GM18867 (cell line): Measurements from ENCODE around the gene OLFM1.

Experiments used
- ATAC-seq: cut with Tn5 transposase; IDR thresholded peaks from one replicate; pipeline ENCODE4 v1.9.1; 2021; ENCODE audit warnings: mild to moderate bottlenecking, moderate library complexity; ENCODE audit not compliant: unreplicated experiment

The OLFM1 gene

DNA sequence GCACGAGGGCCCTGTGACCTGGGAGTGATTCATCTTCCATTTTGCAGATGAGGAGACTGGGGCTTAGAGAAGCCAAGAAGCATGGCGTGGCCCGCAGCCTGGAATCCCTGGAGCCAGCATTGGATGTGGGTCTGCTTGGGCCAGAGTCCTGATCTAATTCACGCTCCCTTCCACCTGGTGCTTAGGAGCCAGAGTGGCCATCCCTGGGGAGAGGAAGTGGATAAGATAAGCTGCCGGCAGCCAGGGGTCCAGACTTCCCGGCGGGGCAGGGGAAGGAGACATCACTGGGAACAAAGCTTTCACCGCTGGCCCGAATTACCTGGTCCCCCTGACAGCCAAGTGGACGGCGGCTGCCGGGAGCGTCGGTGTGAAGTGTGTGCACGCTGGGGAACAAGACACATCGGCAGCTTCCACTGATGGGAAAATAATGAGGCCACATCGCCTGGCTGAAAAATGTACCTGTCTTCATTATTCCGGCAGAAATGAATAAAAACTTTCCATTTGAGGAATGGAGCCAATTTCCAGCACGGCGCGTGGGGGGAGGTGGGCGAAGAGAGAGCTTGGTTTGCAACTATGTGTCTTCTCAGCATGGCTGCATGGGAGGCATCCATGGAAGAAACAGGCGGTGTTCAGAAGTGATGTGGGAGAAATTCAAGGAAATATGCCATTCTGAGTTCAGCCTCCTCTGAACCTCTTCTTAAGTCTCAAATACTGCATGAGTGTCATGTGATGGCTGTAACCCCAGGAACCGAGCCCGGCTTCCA, 78.5 kb downstream of the OLFM1 start:
- no peak for ATAC-seq

DNA sequence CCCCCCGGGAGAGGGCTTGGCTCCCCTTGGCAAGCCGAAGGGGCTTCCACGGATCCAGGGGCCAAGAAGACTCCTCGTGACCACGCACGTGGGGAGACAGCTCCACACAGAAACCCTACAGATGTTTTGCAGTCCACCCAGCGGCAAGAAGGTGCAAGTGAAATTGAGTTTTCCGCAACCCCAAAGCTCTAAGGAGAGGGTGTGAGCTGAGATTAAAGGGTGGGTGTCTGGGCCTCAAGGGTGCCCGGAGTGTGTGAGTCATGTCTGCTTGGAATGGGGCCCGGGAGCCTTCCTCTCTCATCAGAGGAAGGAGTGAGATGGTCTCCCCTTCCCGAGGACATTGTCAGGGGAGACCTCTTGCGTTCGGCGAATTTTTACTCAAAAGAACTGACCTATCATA, 79.1 kb downstream of the OLFM1 start:
- ATAC-seq, result no peak

DNA sequence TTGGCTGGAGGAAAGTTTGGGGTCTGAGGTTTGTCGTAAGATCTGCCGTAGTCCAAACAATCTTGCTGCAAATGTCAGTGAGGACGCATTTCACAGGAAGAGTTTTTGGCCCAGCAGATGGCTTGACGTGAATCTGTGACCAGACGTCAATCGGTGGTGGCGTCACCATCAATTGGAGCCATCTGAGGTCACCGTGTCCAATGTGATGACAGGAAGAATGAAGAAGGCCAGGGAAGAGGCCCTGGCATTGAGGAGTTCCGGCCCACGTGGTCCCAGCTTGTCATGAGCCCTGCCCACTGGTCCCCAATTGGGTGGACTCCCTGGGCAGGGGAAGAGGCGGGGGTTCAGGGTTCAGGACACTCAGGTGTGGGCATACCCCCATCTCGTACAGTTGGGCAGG, 79.9 kb downstream of the OLFM1 start:
- no peak for ATAC-seq

DNA sequence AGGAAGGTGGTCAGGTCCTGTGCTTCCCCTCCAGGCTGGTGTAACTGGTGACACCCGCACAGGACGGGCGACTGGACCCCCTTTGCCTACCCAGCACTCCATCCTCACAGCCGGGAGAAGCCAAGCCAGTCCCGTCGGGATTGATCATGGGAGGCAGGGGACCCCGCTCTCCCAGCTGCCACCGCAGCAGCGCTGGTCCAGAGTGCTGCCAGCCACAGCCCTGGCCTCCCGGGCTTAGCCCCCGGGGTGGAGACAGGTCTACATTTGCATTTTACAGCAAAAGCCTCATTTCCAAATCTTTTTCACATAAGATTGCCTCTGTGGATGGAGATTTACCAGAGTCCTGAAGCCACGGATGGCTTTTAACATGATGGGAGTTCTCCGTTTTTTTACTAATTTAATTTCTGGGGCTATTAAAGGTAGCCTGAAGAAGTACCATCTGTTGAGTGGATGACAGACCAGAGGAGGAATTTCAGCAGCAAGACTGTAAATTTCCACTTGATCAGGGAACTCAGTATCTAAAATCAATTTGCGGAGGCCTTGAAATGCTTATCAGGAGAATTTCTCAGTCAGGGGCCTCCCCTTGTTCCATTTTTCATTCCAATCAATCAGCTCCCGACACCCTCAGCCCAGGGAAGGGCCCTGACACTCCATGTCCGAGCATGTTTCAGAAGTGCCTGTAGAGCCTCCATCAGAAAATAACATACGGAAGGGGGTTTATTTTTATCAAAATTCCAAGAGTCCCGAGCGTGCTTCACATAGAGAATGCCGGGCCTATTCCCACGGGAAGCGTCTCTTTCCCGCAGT, 80.6 kb downstream of the OLFM1 start:
- ATAC-seq, result no peak

DNA sequence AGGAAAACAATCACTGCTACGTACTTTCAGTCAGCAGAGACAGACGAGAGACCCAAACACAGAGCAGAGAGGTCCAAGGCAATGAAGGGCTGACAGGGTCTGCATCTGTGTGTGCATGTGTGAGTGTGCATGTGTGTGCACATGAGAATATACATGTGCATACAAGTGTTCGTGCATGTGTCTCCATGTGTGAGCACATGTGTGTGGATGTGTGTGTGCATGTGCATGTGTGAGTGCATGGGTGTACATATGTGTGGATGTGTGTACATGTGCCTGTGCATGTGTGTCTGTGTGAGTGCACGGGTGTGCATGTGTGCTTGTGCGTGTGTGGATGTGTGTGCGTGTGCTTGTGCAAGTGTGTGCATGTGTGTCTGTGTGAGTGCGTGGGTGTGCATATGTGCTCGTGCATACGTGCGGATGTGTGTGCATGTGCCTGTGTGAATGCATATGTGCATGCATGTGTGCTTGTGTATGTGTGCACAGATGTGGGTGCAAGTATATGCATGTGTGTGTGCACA, 82.3 kb downstream of the OLFM1 start:
- ATAC-seq, result no peak

DNA sequence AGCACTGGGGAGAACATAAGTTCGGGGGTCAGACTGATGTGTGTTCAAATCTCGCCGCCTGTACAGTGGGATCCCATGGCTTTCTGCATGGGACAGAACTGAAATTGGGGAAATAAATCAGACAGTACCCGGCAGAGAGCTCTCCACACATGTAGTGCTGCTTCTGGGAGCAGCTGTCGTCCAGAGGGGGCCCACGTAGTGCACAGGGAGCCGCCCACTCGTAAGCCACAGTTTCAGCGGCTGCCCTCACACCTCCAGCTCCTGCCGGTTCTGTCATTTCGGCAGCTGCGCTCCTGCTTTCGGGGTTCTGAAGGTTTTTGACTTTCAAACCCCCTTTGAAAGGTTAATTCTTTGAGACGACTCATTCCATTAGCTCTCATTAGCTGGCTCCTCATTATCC, 83.1 kb downstream of the OLFM1 start:
- no peak for ATAC-seq
